HepG2 (cell line): Measurements from ENCODE around the gene LIM2. TPM values are rescaled to one million over a fixed set of nuclear protein-coding genes. Genes with fewer than 3 reads are reported as not detected.
A peak's percentile ranks its signal among the peaks of the same experiment; 100 is the strongest.

Experiments
- CTCF ChIP-seq: sonication (generic); formaldehyde crosslinking; IDR thresholded peaks from 2 replicates; pipeline ENCODE4 v1.5.0; 2020; ENCODE audit warnings: mild to moderate bottlenecking, missing genetic modification reagents, moderate library complexity
- HMGXB4 ChIP-seq, 2 experiments: sonication (generic) in 1 of 2; formaldehyde crosslinking in 1 of 2; IDR thresholded peaks; 2 replicates each; pipeline versions ENCODE4 v1.4.0 to v1.6.1; 2018 to 2020; ENCODE audit warnings: missing genetic modification reagents in 2 of 2, borderline replicate concordance in 1 of 2, low read depth in 1 of 2, mild to moderate bottlenecking in 1 of 2, missing biosample characterization in 1 of 2
- MAZ ChIP-seq, 2 experiments: sonication (generic) in 1 of 2; formaldehyde crosslinking in 1 of 2; IDR thresholded peaks; 2 replicates each; pipeline versions ENCODE4 v1.5.0 to v1.6.1; 2012 to 2020; ENCODE audit warnings: low read depth in 2 of 2, mild to moderate bottlenecking in 2 of 2, borderline replicate concordance in 1 of 2, improper control_type of control experiment in 1 of 2, low read length in 1 of 2, missing genetic modification reagents in 1 of 2, moderate library complexity in 1 of 2
- RBFOX2 ChIP-seq: fragments of 200-400 bp; formaldehyde crosslinking; IDR thresholded peaks from 2 replicates; pipeline ENCODE4 v1.6.1; 2017; ENCODE audit warnings: low read depth, mild to moderate bottlenecking, low read length
- RNF2 ChIP-seq: fragments of 450-650 bp; conservative IDR thresholded peaks from 2 replicates; pipeline ENCODE4 v1.6.1; 2016; ENCODE audit warnings: low read depth
- RXRA ChIP-seq: sonication (generic); formaldehyde crosslinking; IDR thresholded peaks from 2 replicates; pipeline ENCODE4 v1.5.1; 2020; ENCODE audit warnings: missing genetic modification reagents
- ZBTB2 ChIP-seq: sonication (generic); formaldehyde crosslinking; IDR thresholded peaks from 2 replicates; pipeline ENCODE4 v1.8.0; 2022; ENCODE audit warnings: low read depth, missing genetic modification reagents
- ZHX1 ChIP-seq: sonication (generic); formaldehyde crosslinking; IDR thresholded peaks from 2 replicates; pipeline ENCODE4 v1.8.1; 2022; ENCODE audit warnings: low read depth, mild to moderate bottlenecking, missing genetic modification reagents
- ZNF615 ChIP-seq: sonication (generic); formaldehyde crosslinking; IDR thresholded peaks from 2 replicates; pipeline ENCODE4 v1.5.0; 2020; ENCODE audit warnings: mild to moderate bottlenecking, missing genetic modification reagents, borderline replicate concordance
- ZNF691 ChIP-seq: sonication (generic); formaldehyde crosslinking; IDR thresholded peaks from 2 replicates; pipeline ENCODE4 v1.4.0; 2020; ENCODE audit warnings: missing genetic modification reagents, low read depth, mild to moderate bottlenecking, borderline replicate concordance
- ZNF782 ChIP-seq: sonication (generic); formaldehyde crosslinking; IDR thresholded peaks from 2 replicates; pipeline ENCODE4 v1.4.0; 2020; ENCODE audit warnings: missing genetic modification reagents, mild to moderate bottlenecking, borderline replicate concordance
- polyA plus RNA-seq, 8 experiments: library from polyadenylated mRNA; depleted of rRNA in 3 of 8; stranded (reverse) in 7 of 8; unstranded in 1 of 8; fragments of >200 nt; fragmentation: Illumina TruSeq in 4 of 8; extraction: Trizol in 4 of 8; gene quantifications; 2 replicates each; pipeline versions ENCODE4 v1.2.1 to v1.2.3, GENCODE V29; 2011 to 2016; ENCODE audit warnings: low read depth in 4 of 8, missing spikeins in 1 of 8, mixed read lengths in 1 of 8; ENCODE audit not compliant: insufficient read depth in 1 of 8
- total RNA-seq, 5 experiments: library from RNA; depleted of rRNA; stranded (reverse); fragments of >200 nt; fragmentation: Illumina TruSeq; extraction: Trizol; gene quantifications; 2 replicates each; pipeline ENCODE4 v1.2.3, GENCODE V29; 2016; ENCODE audit warnings: low read depth in 1 of 5
- TF ChIP-seq, protein P1 (sequence below): sonication (generic); formaldehyde crosslinking; IDR thresholded peaks from 2 replicates; pipeline ENCODE4 v1.4.0; 2020; ENCODE audit warnings: missing genetic modification reagents
- TF ChIP-seq, protein P2 (sequence below): IDR thresholded peaks from 2 replicates; pipeline ENCODE4 v1.6.1; 2016; ENCODE audit warnings: missing genetic modification reagents, missing compliant biosample characterization

Gene LIM2
- total and polyA plus RNA-seq, 2 of the 13 experiments (the other 11 are each of a cell fraction or from before 2014, with no cell fraction given), result 1.3 TPM; not detected in 1

GRCh38 chr19:51339687-51340656, 47.8 kb downstream of the LIM2 start (continued):
- no peak for TF ChIP-seq ZNF615 (CRISPR knock-in tag)
- TF ChIP-seq, protein P1, sequence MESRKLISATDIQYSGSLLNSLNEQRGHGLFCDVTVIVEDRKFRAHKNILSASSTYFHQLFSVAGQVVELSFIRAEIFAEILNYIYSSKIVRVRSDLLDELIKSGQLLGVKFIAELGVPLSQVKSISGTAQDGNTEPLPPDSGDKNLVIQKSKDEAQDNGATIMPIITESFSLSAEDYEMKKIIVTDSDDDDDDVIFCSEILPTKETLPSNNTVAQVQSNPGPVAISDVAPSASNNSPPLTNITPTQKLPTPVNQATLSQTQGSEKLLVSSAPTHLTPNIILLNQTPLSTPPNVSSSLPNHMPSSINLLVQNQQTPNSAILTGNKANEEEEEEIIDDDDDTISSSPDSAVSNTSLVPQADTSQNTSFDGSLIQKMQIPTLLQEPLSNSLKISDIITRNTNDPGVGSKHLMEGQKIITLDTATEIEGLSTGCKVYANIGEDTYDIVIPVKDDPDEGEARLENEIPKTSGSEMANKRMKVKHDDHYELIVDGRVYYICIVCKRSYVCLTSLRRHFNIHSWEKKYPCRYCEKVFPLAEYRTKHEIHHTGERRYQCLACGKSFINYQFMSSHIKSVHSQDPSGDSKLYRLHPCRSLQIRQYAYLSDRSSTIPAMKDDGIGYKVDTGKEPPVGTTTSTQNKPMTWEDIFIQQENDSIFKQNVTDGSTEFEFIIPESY, result 0 out of 2 replicates have a peak, but pooled peaks have one; percentile 3
- peak; percentile 66; the same call in 1 of the 2 replicates for TF ChIP-seq RNF2
- 0 out of 2 replicates have a peak, but pooled peaks have one; percentile 4 for TF ChIP-seq ZNF782 (CRISPR knock-in tag)
- peak; percentile 86 for TF ChIP-seq RBFOX2
- TF ChIP-seq ZHX1 (CRISPR knock-in tag), result no peak
- TF ChIP-seq CTCF (CRISPR knock-in tag), result peak; percentile 52; the same call in 1 of the 2 replicates
- TF ChIP-seq, protein P2, sequence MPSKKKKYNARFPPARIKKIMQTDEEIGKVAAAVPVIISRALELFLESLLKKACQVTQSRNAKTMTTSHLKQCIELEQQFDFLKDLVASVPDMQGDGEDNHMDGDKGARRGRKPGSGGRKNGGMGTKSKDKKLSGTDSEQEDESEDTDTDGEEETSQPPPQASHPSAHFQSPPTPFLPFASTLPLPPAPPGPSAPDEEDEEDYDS (CRISPR knock-in tag), result peak; percentile 45; the same call in 1 of the 2 replicates
- no peak for TF ChIP-seq RXRA (CRISPR knock-in tag)
- peak; percentile 65 for TF ChIP-seq ZBTB2 (CRISPR knock-in tag)
- TF ChIP-seq MAZ (IDR thresholded peaks at IDR 0.05; ENCODE audit: borderline replicate concordance, low read depth, low read length), result no peak
- TF ChIP-seq MAZ (CRISPR knock-in tag; IDR thresholded peaks at IDR 0.05; ENCODE audit: low read depth), result peak; percentile 33; the same call in 1 of the 2 replicates
- 0 out of 2 replicates have a peak, but pooled peaks have one; percentile 28 for TF ChIP-seq ZNF691
- 0 out of 4 replicates have a peak, but pooled peaks of 1 of the 2 experiments have one; percentile 17 for TF ChIP-seq HMGXB4 (CRISPR knock-in tag; IDR thresholded peaks at IDR 0.05; ENCODE audit: borderline replicate concordance in 1 of 2, low read depth in 1 of 2)
